BLaER1 treated with 17β-estradiol and CSF1 and Interleukin-3, amounts not matched to agents 10 nM and 100 nM (cell line): Measurements from ENCODE around the gene ADIRF.
A peak's percentile ranks its signal among the peaks of the same experiment; 100 is the strongest.

Experiments used
- H3K27ac ChIP-seq, 11 experiments: shearing (Covaris generic); formaldehyde crosslinking; 2 replicates each; pipeline ENCODE4 v1.8.1; 2022
- H3K27me3 ChIP-seq, 11 experiments: shearing (Covaris generic); formaldehyde crosslinking; 2 replicates each; pipeline ENCODE4 v1.8.1; 2022
- H3K36me3 ChIP-seq, 11 experiments: shearing (Covaris generic); formaldehyde crosslinking; 2 replicates each; pipeline ENCODE4 v1.8.1; 2022
- H3K4me1 ChIP-seq, 10 experiments: shearing (Covaris generic); formaldehyde crosslinking; 2 replicates each; pipeline ENCODE4 v1.8.1; 2022
- H3K4me2 ChIP-seq, 11 experiments: shearing (Covaris generic); formaldehyde crosslinking; 2 replicates each; pipeline ENCODE4 v1.8.1; 2022
- H3K4me3 ChIP-seq, 10 experiments: shearing (Covaris generic); formaldehyde crosslinking; 2 replicates each; pipeline ENCODE4 v1.8.1; 2022
- H3K9ac ChIP-seq, 11 experiments: shearing (Covaris generic); formaldehyde crosslinking; 2 replicates each; pipeline ENCODE4 v1.8.1; 2022
- H3K9me3 ChIP-seq, 11 experiments: shearing (Covaris generic); formaldehyde crosslinking; replicated peaks in 1 of 11; 2 replicates each; pipeline ENCODE4 v1.8.1; 2022
- H4K20me1 ChIP-seq, 11 experiments: shearing (Covaris generic); formaldehyde crosslinking; 2 replicates each; pipeline ENCODE4 v1.8.1; 2022
- Cebpa-rat ChIP-seq, 11 experiments: shearing (Covaris generic); IDR thresholded peaks; 2 replicates each; pipeline ENCODE4 v1.8.1; 2022

The ADIRF gene

DNA sequence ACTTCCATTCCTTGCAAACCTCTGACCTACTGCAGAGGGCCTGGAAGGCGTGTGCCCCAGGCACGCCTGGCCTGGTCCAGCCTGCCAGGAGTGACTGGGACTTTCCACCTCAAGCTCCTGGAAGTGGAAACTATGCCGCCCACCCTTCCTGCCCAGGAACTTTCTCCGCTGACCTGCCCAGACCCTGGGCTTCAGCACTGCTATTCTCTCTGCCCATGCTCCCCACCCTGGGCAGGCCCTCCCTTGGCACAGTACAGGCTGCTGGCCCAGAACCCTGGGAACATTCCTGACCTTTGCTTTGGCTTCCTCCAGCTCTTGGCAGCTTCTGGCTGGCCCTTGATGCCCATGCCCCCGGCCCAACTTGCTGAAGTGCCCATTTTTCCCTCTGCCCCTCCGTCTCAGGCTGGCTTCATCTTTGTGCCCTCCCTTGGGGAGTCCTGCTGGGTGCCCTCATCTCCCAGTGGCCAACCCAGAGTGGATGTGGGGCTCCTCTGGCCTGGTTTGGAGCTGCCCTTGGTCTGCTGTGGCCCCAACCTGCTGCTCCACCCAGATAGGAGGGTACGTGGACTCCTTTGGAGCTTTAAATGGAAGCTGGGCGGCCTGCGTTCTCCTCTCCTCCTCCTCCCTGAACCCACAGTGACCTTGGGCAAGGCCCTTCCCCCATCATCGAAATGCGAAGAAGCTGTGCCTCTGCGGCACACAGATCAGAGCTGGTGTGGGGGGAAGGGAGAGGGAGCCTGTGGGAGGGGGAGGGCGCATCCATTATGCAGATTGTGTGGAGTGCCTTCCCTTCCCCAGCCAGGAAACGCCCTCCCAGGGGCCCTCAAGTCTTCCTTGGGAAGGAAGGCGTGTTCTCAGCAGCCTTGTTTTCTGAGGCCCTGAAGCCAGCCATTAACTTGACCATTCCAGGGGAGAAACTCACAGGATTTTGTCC, 14.3 kb upstream of the ADIRF start:
- no peaks in the 10 kb centered on the region for H3K27me3 ChIP-seq
- peaks cover 12 to 30% (median 23%) of the 10 kb centered on the region in 10 experiments for H3K4me1 ChIP-seq
- TF ChIP-seq Cebpa-rat (IDR thresholded peaks at IDR 0.05): no peak
- H3K36me3 ChIP-seq: no peaks in the 10 kb centered on the region; a peak in 1 of 22 replicates
- no peak overlapping the region for H3K27ac ChIP-seq
- no peak overlapping the region for H3K9ac ChIP-seq
- no peaks in the 10 kb centered on the region for H4K20me1 ChIP-seq
- peaks cover 28 to 41% (median 36%) of the 10 kb centered on the region in 11 experiments for H3K9me3 ChIP-seq
- no peak overlapping the region for H3K4me2 ChIP-seq
- no peak overlapping the region for H3K4me3 ChIP-seq

DNA sequence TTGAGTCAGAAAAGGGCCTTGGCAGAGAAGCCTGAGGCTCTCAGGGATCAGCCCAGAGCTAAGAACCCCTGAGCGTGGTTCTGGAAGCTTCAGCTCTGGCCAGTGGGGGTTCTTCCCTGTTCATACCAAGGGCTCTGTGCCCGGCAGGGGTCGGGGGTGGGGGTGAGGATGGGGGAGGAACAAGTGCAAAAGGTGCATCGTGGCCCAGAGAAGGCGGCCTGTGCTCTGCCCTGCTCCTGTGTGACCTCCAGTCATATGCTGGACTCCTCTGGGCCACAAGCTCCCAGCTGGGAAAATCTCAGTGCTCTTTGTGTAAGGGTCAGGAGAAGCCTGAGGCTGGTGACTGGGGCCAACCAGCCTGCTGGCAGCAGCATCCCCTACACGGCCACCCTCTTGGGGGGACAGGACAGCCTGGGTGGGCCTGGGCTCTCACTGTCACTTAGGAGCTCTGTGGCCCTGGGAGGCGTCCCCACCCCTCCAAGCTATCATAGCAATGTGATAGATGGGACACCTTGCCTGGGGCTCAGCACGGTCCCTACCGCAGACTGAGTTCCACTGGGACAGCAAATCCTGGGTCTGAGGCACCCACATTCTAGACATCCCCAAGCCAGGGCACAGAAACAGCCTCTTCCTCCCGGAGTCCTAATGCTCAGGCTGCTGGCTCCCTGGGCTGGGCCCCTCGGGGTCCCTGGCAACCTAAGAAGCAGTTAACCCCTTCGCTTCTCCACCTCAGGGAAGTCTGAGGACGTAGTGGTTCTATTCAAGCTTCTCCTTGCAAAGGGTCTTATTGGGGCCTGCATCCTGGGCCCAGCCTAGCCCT, 13.4 kb upstream of the ADIRF start:
- no peak overlapping the region for H3K9ac ChIP-seq
- no peaks in the 10 kb centered on the region for H3K27me3 ChIP-seq
- peaks cover 15 to 39% (median 29%) of the 10 kb centered on the region in 10 experiments for H3K4me1 ChIP-seq
- no peaks in the 10 kb centered on the region; a peak in 1 of 22 replicates for H3K36me3 ChIP-seq
- no peak overlapping the region for H3K4me3 ChIP-seq
- 0 out of 22 replicates have a peak overlapping the region, but pooled peaks of 1 of the 11 experiments have one; percentile 11 for H3K4me2 ChIP-seq
- no peaks in the 10 kb centered on the region for H4K20me1 ChIP-seq
- H3K27ac ChIP-seq: no peak overlapping the region; a peak in 1 of 22 replicates
- peaks cover 28 to 41% (median 36%) of the 10 kb centered on the region in 11 experiments for H3K9me3 ChIP-seq
- no peak for TF ChIP-seq Cebpa-rat (IDR thresholded peaks at IDR 0.05)

DNA sequence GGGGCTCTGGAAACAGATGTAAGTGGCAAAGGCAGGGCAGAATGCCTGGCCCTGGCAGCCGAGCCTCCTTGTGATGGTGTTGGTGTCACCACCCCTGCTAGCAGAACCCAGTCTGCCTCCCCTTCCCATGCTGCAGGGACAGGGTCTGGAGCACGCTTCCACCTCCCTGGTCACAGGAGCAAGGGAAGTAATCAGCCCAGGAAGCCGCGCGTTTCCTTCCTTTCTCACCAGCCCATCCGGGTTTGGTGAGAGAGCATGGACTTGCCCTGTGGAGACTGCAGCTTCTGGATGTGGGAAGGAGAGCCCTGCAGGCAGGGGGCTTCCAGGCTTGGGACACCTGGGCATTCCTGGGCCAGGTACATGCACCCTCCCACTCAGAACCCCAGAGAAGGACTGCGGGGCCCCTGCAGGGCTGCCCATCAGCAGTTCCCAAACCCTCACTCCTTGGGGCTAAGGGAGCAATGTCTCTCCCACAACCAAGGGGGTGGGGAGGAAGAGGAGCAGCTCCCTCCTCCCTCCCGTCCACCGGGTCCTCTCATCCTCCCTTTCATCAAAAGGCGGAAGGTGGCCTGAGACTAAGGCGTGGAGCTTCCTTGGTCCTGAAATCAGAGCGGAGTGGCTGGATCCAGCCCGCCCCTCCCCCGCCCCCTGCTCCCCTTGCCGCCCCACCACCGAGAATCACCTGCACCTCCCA, 12.6 kb upstream of the ADIRF start:
- no peak overlapping the region for H3K9ac ChIP-seq
- TF ChIP-seq Cebpa-rat (IDR thresholded peaks at IDR 0.05): no peak
- H3K4me2 ChIP-seq: peak overlapping the region in 2 of 11 experiments; percentile 11 to 28; a peak in 3 of 22 replicates
- H3K9me3 ChIP-seq: peaks cover 28 to 38% (median 35%) of the 10 kb centered on the region in 11 experiments
- H3K36me3 ChIP-seq: no peaks in the 10 kb centered on the region; a peak in 1 of 22 replicates
- H4K20me1 ChIP-seq: no peaks in the 10 kb centered on the region
- H3K4me1 ChIP-seq: peaks cover 15 to 47% (median 30%) of the 10 kb centered on the region in 10 experiments
- H3K27me3 ChIP-seq: no peaks in the 10 kb centered on the region
- H3K4me3 ChIP-seq: no peak overlapping the region
- no peak overlapping the region; a peak in 1 of 22 replicates for H3K27ac ChIP-seq

DNA sequence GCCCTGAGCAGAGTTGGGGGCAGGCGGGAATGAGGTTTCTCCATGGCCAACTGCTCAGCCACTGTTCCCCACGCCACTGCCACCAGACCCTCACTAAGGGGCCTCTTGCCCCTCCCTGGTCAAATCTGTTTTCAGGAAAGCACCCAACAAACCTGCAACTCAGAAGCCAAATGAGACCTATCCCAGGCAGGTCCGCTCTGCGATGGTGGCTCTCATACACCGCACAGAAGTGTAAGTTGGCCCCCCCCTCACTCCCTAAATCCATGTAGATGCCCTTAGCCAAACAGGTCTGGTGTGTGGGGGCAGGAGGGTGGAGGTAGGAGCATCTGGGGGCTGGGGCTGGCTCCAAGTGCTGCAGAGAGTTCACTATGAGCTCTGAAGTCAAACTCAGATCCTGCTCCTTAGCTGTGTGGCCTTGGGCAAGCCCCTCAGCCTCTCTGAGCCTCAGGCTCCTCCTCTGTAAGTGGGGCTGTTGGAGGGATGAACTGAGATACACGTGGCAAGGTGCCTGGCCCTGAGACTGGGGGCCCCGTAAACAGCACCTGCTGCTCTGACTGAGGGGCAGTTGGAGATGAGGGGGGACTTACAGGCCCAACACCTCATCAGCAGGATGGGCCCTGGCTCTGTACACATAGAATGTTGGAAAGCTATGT, 12.0 kb upstream of the ADIRF start:
- Histone ChIP-seq H3K9ac (no peak overlapping the region), H3K4me3 (no peak overlapping the region), H3K27me3 (no peaks in the 10 kb centered on the region), H3K4me2 (no peak overlapping the region), H4K20me1 (no peaks in the 10 kb centered on the region), H3K4me1 (peaks cover 15 to 53% (median 30%) of the 10 kb centered on the region in 10 experiments), H3K27ac (no peak overlapping the region), H3K9me3 (peaks cover 24 to 32% (median 29%) of the 10 kb centered on the region in 11 experiments), H3K36me3 (no peaks in the 10 kb centered on the region; a peak in 1 of 22 replicates)
- TF ChIP-seq Cebpa-rat (IDR thresholded peaks at IDR 0.05): no peak

DNA sequence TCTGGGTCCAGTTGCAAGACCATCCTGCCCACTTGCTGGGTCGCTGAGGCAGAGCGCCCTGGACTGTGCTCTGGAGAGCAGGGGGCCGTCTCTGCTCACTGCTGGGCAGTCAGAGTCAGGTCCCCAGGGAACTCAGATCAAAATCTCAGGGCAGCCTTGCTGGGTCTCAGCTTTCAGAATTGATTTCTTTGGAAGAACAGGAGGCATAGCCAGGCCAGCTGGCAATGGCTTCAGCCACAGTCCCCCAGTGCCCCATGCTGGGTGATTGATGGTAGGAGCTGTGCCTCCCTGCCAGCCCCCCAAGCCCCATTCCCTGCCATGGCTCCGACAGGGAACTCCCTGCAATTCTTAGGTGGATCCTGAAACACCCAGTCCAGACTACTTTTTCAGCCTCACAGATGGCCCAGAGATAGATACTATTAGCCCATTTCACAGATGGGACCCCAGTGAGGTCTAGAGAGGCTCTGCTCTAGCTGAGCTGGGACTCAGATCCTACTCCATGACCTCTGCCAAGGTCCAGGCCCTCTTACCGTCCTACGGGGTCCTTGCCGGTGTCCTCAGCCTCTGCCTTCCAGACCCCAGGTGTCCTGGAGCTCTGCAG, 11.3 kb upstream of the ADIRF start:
- Histone ChIP-seq H3K27me3 (no peaks in the 10 kb centered on the region), H3K4me2 (peak overlapping the region; percentile 58 to 87 (median 74); a peak in 17 of 22 replicates), H3K36me3 (no peaks in the 10 kb centered on the region; a peak in 1 of 22 replicates), H3K9me3 (peaks cover 18 to 26% (median 23%) of the 10 kb centered on the region in 11 experiments), H3K4me1 (peaks cover 15 to 58% (median 30%) of the 10 kb centered on the region in 10 experiments), H4K20me1 (no peaks in the 10 kb centered on the region), H3K4me3 (no peak overlapping the region), H3K9ac (peak overlapping the region in 1 of 11 experiments; percentile 43; a peak in 1 of 22 replicates), H3K27ac (peak overlapping the region in 6 of 11 experiments; percentile 36 to 71 (median 58); a peak in 7 of 22 replicates)
- no peak for TF ChIP-seq Cebpa-rat (IDR thresholded peaks at IDR 0.05)

DNA sequence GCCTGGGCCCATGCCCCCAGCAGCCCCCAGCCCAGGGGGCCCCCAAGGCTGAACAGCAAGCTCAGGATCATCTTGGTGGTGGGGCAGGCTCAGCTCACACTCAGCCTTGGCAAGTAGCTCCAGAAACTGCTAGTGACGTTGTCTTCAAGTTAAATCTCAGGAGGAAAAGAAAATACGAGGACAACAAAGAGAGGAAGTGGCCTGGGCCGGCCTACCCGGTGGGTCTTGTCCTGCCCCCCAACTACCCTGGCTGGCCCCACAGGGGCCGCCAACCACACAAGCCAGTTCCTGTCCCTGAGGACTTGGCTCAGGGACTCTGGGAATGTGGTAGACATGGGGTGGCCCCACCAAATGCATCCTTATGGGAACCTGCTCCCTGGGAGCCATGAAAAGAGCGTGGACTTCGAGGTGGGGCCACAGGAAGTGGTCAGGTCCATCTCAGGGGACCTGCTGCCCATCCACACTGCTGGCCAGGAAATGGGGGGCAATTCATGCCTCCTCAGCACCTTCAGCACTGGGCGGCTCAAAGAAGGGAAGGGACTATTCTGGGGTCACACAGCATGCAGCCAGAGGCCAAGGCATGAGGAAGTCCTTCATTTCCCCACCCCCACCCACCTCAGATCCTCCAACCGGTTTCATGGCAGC, 10.7 kb upstream of the ADIRF start, which contains the start of gene MMRN2:
Gene MMRN2 (minus strand): TSS at position 145 of the 645 bp plus-strand sequence. CDS start 74 bp downstream, at position 71.
- Histone ChIP-seq H3K36me3 (no peaks in the 10 kb centered on the region), H3K9ac (peak within 1 kb of the TSS in 3 of 11 experiments; percentile 30 to 43 (median 40); a peak in 2 of 22 replicates), H3K27ac (peak within 1 kb of the TSS in 8 of 11 experiments; percentile 8 to 71 (median 48); a peak in 13 of 22 replicates), H3K4me3 (peak within 1 kb of the TSS in 1 of 10 experiments; percentile 6; a peak in 1 of 20 replicates), H3K4me1 (peaks cover 15 to 65% (median 32%) of the 10 kb centered on the region in 10 experiments), H3K4me2 (peak within 1 kb of the TSS; percentile 58 to 87 (median 74)), H4K20me1 (no peaks in the 10 kb centered on the region), H3K9me3 (peaks cover 11 to 19% (median 16%) of the 10 kb centered on the region in 11 experiments), H3K27me3 (no peaks in the 10 kb centered on the region)
- TF ChIP-seq Cebpa-rat (IDR thresholded peaks at IDR 0.05): no peak
